GM11168 (cell line): ENCODE results near the gene VIPR2.

Source experiments
- in situ Hi-C: fragments of 300-500 bp; cut with MboI; formaldehyde crosslinking; loops from one replicate; pipeline ENCODE4 v1.12.0; 2022; ENCODE audit warnings: low sequenced_read_pairs; ENCODE audit not compliant: unreplicated experiment

Gene VIPR2

GRCh38 chr7:159158125-159158887 lies 13.6 kb upstream of the VIPR2 start:
- in situ Hi-C loops, result no loop called here

- in situ Hi-C loops, result no loop called here
These were observed 13.0 kb upstream of the VIPR2 start for GRCh38 chr7:159157714-159158113.

GRCh38 chr7:159156436-159157245 lies 12.0 kb upstream of the VIPR2 start:
- in situ Hi-C loops, result no loop called here

GRCh38 chr7:159155410-159155809 lies 10.7 kb upstream of the VIPR2 start:
- in situ Hi-C loops, result no loop called here

- in situ Hi-C loops, result no loop called here
These were observed 9.6 kb upstream of the VIPR2 start for GRCh38 chr7:159154243-159154642.

GRCh38 chr7:159153511-159153910 lies 8.8 kb upstream of the VIPR2 start:
- in situ Hi-C loops, result no loop called here

GRCh38 chr7:159152816-159153215 lies 8.1 kb upstream of the VIPR2 start:
- in situ Hi-C loops, result no loop called here

GRCh38 chr7:159151231-159151630 lies 6.6 kb upstream of the VIPR2 start:
- in situ Hi-C loops, result no loop called here

- in situ Hi-C loops, result no loop called here
These were observed 4.8 kb upstream of the VIPR2 start for GRCh38 chr7:159149488-159149887.

GRCh38 chr7:159148430-159149395 lies 4.0 kb upstream of the VIPR2 start:
- in situ Hi-C loops, result no loop called here

- in situ Hi-C loops, result no loop called here
These were observed 3.0 kb upstream of the VIPR2 start for GRCh38 chr7:159147687-159148086.

- in situ Hi-C loops, result no loop called here
These were observed 2.6 kb upstream of the VIPR2 start for GRCh38 chr7:159147246-159147645.

GRCh38 chr7:159146084-159146858 lies 1.6 kb upstream of the VIPR2 start:
- in situ Hi-C loops, result no loop called here

- in situ Hi-C loops, result no loop called here
These were observed 806 bp upstream of the VIPR2 start for GRCh38 chr7:159145490-159145855.

GRCh38 chr7:159143780-159144757 lies 598 bp downstream of the VIPR2 start:
- in situ Hi-C loops, result no loop called here

- in situ Hi-C loops, result no loop called here
These were observed 1.9 kb downstream of the VIPR2 start for GRCh38 chr7:159142730-159143129.

- in situ Hi-C loops, result no loop called here
These were observed 2.5 kb downstream of the VIPR2 start for GRCh38 chr7:159142199-159142598.

GRCh38 chr7:159141660-159142059 lies 3.0 kb downstream of the VIPR2 start:
- in situ Hi-C loops, result no loop called here

- in situ Hi-C loops, result no loop called here
These were observed 3.5 kb downstream of the VIPR2 start for GRCh38 chr7:159141167-159141566.
